ENCODE results near the gene PCIF1.

Gene PCIF1

DNA sequence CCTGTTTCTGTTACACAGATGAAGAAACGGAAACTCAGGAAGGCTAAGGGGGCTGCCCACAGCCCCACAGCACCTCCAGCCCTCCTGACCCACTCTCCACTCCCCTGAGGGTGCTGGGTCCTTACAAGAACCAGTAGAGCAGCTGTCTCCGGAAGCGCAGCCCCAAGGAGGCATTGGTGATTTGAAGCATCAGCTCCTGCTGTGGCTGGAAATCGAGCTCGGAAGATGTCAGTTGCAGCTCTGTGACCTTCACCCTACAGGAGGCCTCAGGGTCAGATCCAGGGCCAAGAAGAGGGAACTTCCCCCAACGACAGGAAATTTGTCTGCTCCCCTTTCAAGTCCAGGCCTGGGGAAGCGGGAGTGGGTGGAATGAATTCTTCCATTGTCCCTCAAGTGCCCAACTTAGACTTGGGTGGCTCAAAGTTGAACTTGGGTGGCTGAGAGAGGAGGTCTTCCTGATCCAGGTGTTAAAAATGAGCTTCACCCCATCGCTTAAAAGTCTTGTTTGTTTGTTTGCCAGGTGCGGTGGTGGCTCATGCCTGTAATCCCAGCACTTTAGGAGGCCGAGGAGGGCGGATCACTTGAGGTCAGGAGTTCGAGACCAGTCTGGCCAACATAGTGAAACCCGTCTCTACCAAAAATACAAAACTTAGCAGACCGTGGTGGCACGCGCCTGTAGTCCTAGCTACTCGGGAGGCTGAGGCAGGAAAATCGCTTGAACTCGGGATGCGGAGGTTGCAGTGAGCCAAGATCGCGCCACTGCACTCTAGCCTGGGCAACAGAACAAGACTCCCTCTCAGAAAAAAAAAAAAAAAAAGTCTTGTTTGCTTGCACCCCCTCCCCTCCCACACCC lies 24.4 kb upstream of the PCIF1 start:
- H3K27me3 ChIP-seq (ENCODE audit: control insufficient read depth, low read length), result peaks cover 20% of the 10 kb centered on the region
- H4K20me1 ChIP-seq (ENCODE audit: control insufficient read depth, insufficient read depth, low read depth, low read length), result no peaks in the 10 kb centered on the region
- H3K4me2 ChIP-seq (ENCODE audit: low read length), result peak overlapping the region; percentile 43
- no peaks in the 10 kb centered on the region for H3K9me3 ChIP-seq (ENCODE audit: control insufficient read depth, insufficient read depth, low read length)
- H3K27ac ChIP-seq (ENCODE audit: low read depth, low read length), result no peak overlapping the region
- no peaks in the 10 kb centered on the region for H3F3A ChIP-seq (ENCODE audit: control insufficient read depth, insufficient read depth)
- no peaks in the 10 kb centered on the region for H3K36me3 ChIP-seq (ENCODE audit: control insufficient read depth, low read length)
- TF ChIP-seq, protein P1, sequence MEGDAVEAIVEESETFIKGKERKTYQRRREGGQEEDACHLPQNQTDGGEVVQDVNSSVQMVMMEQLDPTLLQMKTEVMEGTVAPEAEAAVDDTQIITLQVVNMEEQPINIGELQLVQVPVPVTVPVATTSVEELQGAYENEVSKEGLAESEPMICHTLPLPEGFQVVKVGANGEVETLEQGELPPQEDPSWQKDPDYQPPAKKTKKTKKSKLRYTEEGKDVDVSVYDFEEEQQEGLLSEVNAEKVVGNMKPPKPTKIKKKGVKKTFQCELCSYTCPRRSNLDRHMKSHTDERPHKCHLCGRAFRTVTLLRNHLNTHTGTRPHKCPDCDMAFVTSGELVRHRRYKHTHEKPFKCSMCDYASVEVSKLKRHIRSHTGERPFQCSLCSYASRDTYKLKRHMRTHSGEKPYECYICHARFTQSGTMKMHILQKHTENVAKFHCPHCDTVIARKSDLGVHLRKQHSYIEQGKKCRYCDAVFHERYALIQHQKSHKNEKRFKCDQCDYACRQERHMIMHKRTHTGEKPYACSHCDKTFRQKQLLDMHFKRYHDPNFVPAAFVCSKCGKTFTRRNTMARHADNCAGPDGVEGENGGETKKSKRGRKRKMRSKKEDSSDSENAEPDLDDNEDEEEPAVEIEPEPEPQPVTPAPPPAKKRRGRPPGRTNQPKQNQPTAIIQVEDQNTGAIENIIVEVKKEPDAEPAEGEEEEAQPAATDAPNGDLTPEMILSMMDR (IDR thresholded peaks at IDR 0.05; ENCODE audit: low read depth, low read length, poor library complexity, severe bottlenecking), result no peak
- TF ChIP-seq EZH2phosphoT487 (IDR thresholded peaks at IDR 0.05; ENCODE audit: borderline replicate concordance, low read length), result no peak
- H3K9me2 ChIP-seq (replicated peaks; ENCODE audit: control insufficient read depth, low read length), result no peaks in the 10 kb centered on the region
- peaks cover 14% of the 10 kb centered on the region for H3K4me1 ChIP-seq (ENCODE audit: control insufficient read depth, low read length)
- peak overlapping the region; percentile 27; the same call in 1 of the 2 replicates for H3K4me3 ChIP-seq (ENCODE audit: low read length)
- H3K79me2 ChIP-seq (ENCODE audit: control insufficient read depth, low read length), result no peaks in the 10 kb centered on the region

DNA sequence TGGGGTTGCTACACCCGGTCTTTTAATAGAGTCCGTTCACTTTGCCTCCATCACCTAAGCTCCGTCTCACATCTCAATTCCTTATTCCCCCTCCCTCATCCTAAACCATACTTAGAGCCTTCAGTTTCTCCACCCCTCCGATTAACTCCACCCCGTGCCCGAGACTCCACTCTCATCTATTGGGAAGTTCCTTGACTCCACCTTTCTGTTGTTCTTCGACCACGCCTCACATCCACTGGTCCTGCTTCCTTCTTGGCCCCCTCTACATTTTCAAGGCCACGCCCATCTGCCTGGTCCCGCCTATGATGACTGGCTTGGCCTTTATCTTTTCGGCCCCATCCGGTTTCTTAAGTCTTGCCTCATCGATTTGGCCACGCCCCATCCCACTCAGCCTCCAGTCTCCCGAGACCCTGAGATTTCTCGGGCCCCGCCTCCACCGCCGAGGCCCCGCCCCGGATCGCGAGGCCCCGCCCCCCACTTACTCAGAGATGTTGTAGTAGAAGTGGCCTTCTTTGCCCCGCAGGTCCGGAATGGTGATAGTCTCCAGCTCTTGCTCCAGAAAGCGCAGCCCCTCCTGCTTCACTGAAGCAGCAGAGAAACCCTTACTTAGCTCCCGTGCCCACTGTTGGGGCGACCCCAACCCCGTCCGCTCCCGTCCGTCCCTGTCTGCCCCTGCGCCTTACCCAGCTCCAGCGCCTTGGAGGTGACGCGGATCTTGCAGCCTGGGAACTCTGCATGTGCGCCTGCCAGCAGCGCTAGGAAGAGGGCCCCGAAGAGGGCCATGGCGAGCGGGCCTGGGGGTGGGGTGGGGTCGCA lies 23.6 kb upstream of the PCIF1 start:
- Histone ChIP-seq H3K4me1 (ENCODE audit: control insufficient read depth, low read length) (peaks cover 14% of the 10 kb centered on the region), H3F3A (ENCODE audit: control insufficient read depth, insufficient read depth) (no peaks in the 10 kb centered on the region), H3K27me3 (ENCODE audit: control insufficient read depth, low read length) (peaks cover 20% of the 10 kb centered on the region), H3K9me3 (ENCODE audit: control insufficient read depth, insufficient read depth, low read length) (no peaks in the 10 kb centered on the region), H3K79me2 (ENCODE audit: control insufficient read depth, low read length) (no peaks in the 10 kb centered on the region), H3K36me3 (ENCODE audit: control insufficient read depth, low read length) (no peaks in the 10 kb centered on the region), H3K4me2 (ENCODE audit: low read length) (peak overlapping the region; percentile 43), H3K4me3 (ENCODE audit: low read length) (peak overlapping the region; percentile 27; the same call in 1 of the 2 replicates), H3K9me2 (replicated peaks; ENCODE audit: control insufficient read depth, low read length) (no peaks in the 10 kb centered on the region), H3K27ac (ENCODE audit: low read depth, low read length) (no peak overlapping the region), H4K20me1 (ENCODE audit: control insufficient read depth, insufficient read depth, low read depth, low read length) (no peaks in the 10 kb centered on the region)
- TF ChIP-seq EZH2phosphoT487 (IDR thresholded peaks at IDR 0.05; ENCODE audit: borderline replicate concordance, low read length), result no peak
- TF ChIP-seq, protein P1 (IDR thresholded peaks at IDR 0.05; ENCODE audit: low read depth, low read length, poor library complexity, severe bottlenecking), result no peak

DNA sequence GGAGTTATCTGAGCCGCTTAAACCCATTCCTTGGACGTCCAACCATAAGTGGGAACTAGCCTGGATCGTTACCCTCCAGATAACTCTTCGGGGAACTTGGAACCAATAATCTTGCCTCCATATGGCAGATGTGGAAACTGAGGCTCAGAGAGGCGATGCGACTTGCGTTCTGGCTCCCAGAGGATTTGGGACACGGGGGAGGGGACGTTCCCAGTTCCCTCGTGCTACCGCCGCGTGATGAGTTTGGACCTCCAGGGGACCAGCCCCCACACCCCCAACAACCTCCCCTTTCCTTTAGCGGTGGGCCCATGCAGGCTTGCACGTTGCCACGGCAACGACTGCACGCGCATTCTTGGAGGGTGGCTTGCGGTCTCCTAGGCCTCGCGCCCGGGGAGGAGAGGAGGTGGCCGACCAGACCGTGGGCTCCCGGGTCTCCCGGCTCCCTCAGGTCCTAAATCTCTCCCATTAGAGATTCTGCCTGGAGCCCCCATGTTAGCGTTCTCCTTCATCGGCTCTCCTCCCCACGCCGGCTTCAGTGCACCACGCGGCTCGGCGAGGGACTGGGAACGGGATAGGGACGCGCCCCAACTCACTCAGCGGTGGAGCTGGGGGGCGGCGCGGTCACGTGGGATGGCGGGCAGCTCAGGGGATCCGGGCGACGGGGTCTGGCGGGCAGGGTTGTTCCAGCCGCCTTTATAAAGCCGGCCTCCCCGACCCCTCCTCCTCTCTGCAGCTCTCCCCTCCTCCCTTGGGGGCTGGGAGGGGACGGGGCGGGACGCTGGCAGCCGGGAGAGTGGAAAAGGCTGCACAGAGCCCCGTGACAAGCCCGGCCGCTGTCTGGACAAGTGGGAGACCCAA lies 22.8 kb upstream of the PCIF1 start, which contains the start of gene PLTP:
Gene PLTP, minus strand, starts transcription at position 670 of the 858 bp plus-strand sequence. CDS start 703 bp downstream, outside the sequence.
- TF ChIP-seq EZH2phosphoT487 (IDR thresholded peaks at IDR 0.05; ENCODE audit: borderline replicate concordance, low read length), result no peak
- TF ChIP-seq, protein P1 (IDR thresholded peaks at IDR 0.05; ENCODE audit: low read depth, low read length, poor library complexity, severe bottlenecking), result no peak
- no peak within 1 kb of the TSS for H3K27ac ChIP-seq (ENCODE audit: low read depth, low read length)
- H3K9me2 ChIP-seq (replicated peaks; ENCODE audit: control insufficient read depth, low read length), result no peaks in the 10 kb centered on the region
- no peaks in the 10 kb centered on the region for H4K20me1 ChIP-seq (ENCODE audit: control insufficient read depth, insufficient read depth, low read depth, low read length)
- no peaks in the 10 kb centered on the region for H3K9me3 ChIP-seq (ENCODE audit: control insufficient read depth, insufficient read depth, low read length)
- peaks cover 22% of the 10 kb centered on the region for H3K27me3 ChIP-seq (ENCODE audit: control insufficient read depth, low read length)
- no peaks in the 10 kb centered on the region for H3K36me3 ChIP-seq (ENCODE audit: control insufficient read depth, low read length)
- peaks cover 14% of the 10 kb centered on the region for H3K4me1 ChIP-seq (ENCODE audit: control insufficient read depth, low read length)
- no peak within 1 kb of the TSS; the same call in 1 of the 2 replicates for H3K4me3 ChIP-seq (ENCODE audit: low read length)
- H3K4me2 ChIP-seq (ENCODE audit: low read length), result peak within 1 kb of the TSS; percentile 26
- no peaks in the 10 kb centered on the region for H3K79me2 ChIP-seq (ENCODE audit: control insufficient read depth, low read length)
- no peaks in the 10 kb centered on the region for H3F3A ChIP-seq (ENCODE audit: control insufficient read depth, insufficient read depth)
